DOHH2 (cell line): ENCODE measurements around the gene S100A11.

Experiments
- H3F3A ChIP-seq: fragments of 200-600 bp; sonication (generic), shearing (Covaris generic); 2 replicates; pipeline ENCODE4 v1.6.0; 2016; ENCODE audit warnings: antibody characterized with exemption, mild to moderate bottlenecking; ENCODE audit not compliant: control insufficient read depth, insufficient read depth
- H3K27ac ChIP-seq: fragments of 200-600 bp; sonication (generic); 2 replicates; pipeline ENCODE4 v1.5.1; 2014; ENCODE audit warnings: low read depth, mild to moderate bottlenecking, low read length, moderate library complexity
- H3K27me3 ChIP-seq: fragments of 200-600 bp; sonication (generic); 2 replicates; pipeline ENCODE4 v1.6.1; 2014; ENCODE audit warnings: mild to moderate bottlenecking, low read length, mixed read lengths; ENCODE audit not compliant: control insufficient read depth
- H3K36me3 ChIP-seq: fragments of 200-600 bp; sonication (generic); 2 replicates; pipeline ENCODE4 v1.6.1; 2014; ENCODE audit warnings: mild to moderate bottlenecking, low read length, moderate library complexity, mixed read lengths; ENCODE audit not compliant: control insufficient read depth
- H3K4me1 ChIP-seq: fragments of 200-600 bp; sonication (generic); 2 replicates; pipeline ENCODE4 v1.6.1; 2014; ENCODE audit warnings: mild to moderate bottlenecking, low read length, mixed read lengths; ENCODE audit not compliant: control insufficient read depth
- H3K4me2 ChIP-seq: fragments of 200-600 bp; sonication (generic); 2 replicates; pipeline ENCODE4 v1.6.0; 2014; ENCODE audit warnings: mild to moderate bottlenecking, low read length, moderate library complexity
- H3K4me3 ChIP-seq: fragments of 200-600 bp; sonication (generic); 2 replicates; pipeline ENCODE4 v1.5.1; 2014; ENCODE audit warnings: mild to moderate bottlenecking, low read length, mixed read lengths
- H3K79me2 ChIP-seq: fragments of 200-600 bp; sonication (generic); 2 replicates; pipeline ENCODE4 v1.6.1; 2014; ENCODE audit warnings: mild to moderate bottlenecking, low read length, mixed read lengths; ENCODE audit not compliant: control insufficient read depth
- H3K9me2 ChIP-seq: fragments of 200-600 bp; sonication (generic); replicated peaks from 2 replicates; pipeline ENCODE4 v1.6.1; 2014; ENCODE audit warnings: mild to moderate bottlenecking, low read length, mixed read lengths; ENCODE audit not compliant: control insufficient read depth
- H3K9me3 ChIP-seq: fragments of 200-600 bp; sonication (generic); 2 replicates; pipeline ENCODE4 v1.6.1; 2014; ENCODE audit warnings: antibody characterized with exemption, low read length, mixed read lengths; ENCODE audit not compliant: control insufficient read depth, insufficient read depth
- H4K20me1 ChIP-seq: fragments of 200-600 bp; sonication (generic); 2 replicates; pipeline ENCODE4 v1.6.0; 2014; ENCODE audit warnings: low read depth, mild to moderate bottlenecking, antibody characterized with exemption, low read length, moderate library complexity; ENCODE audit not compliant: control insufficient read depth, insufficient read depth
- EZH2phosphoT487 ChIP-seq: fragments of 200-600 bp; sonication (generic); IDR thresholded peaks from 2 replicates; pipeline ENCODE4 v1.6.1; 2017; ENCODE audit warnings: borderline replicate concordance, mild to moderate bottlenecking, antibody characterized with exemption, low read length, moderate library complexity, mixed read lengths
- TF ChIP-seq, protein P1 (sequence below): fragments of 200-600 bp; sonication (generic); IDR thresholded peaks from one replicate; pipeline ENCODE4 v1.5.1; 2014; ENCODE audit warnings: antibody characterized with exemption, mild to moderate bottlenecking, low read depth, low read length; ENCODE audit not compliant: poor library complexity, severe bottlenecking

The S100A11 gene

DNA sequence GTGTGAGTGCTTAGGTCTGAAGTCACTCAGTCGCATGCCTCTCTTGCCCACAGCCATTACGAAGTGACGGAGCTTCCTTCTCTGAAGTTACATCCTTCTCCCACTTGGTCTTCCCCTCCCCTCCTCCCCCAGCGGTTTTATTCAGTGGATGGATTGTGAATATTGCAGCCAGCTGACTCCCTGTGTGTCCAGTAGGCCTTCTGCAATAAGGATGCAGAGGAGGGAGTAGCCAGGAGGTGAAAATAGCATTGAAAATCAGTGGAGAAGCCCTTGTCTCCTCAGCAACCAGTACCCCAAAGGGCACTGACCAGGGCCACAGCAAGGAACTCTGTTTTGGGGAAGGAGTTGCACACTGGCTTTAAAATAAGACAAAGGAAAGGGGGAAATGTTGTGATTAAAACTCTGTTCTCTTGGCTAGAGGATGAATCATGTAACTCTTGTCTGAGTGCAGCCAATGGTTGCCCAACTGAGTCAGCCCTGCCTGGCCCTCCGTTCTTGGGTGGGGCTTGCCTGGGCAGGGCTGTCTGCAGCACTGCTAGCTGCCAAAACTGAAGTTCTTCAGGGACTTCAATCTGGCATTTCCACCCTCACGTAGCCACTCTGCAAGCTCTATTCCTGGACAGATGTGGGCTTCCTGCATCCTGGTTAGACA lies 47.5 kb downstream of the S100A11 start:
- H3K4me1 ChIP-seq: peaks cover 67% of the 10 kb centered on the region
- 0 out of 2 replicates have a peak, but pooled peaks cover 10% of the 10 kb centered on the region for H4K20me1 ChIP-seq
- H3F3A ChIP-seq: no peaks in the 10 kb centered on the region
- H3K36me3 ChIP-seq: peaks cover 37% of the 10 kb centered on the region
- TF ChIP-seq EZH2phosphoT487: no peak
- TF ChIP-seq, protein P1, sequence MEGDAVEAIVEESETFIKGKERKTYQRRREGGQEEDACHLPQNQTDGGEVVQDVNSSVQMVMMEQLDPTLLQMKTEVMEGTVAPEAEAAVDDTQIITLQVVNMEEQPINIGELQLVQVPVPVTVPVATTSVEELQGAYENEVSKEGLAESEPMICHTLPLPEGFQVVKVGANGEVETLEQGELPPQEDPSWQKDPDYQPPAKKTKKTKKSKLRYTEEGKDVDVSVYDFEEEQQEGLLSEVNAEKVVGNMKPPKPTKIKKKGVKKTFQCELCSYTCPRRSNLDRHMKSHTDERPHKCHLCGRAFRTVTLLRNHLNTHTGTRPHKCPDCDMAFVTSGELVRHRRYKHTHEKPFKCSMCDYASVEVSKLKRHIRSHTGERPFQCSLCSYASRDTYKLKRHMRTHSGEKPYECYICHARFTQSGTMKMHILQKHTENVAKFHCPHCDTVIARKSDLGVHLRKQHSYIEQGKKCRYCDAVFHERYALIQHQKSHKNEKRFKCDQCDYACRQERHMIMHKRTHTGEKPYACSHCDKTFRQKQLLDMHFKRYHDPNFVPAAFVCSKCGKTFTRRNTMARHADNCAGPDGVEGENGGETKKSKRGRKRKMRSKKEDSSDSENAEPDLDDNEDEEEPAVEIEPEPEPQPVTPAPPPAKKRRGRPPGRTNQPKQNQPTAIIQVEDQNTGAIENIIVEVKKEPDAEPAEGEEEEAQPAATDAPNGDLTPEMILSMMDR: no peak
- peaks cover 65% of the 10 kb centered on the region for H3K79me2 ChIP-seq
- no peaks in the 10 kb centered on the region for H3K9me2 ChIP-seq
- no peak overlapping the region for H3K27ac ChIP-seq
- H3K27me3 ChIP-seq: no peaks in the 10 kb centered on the region
- no peaks in the 10 kb centered on the region for H3K9me3 ChIP-seq
- H3K4me3 ChIP-seq: no peak overlapping the region
- no peak overlapping the region for H3K4me2 ChIP-seq

DNA sequence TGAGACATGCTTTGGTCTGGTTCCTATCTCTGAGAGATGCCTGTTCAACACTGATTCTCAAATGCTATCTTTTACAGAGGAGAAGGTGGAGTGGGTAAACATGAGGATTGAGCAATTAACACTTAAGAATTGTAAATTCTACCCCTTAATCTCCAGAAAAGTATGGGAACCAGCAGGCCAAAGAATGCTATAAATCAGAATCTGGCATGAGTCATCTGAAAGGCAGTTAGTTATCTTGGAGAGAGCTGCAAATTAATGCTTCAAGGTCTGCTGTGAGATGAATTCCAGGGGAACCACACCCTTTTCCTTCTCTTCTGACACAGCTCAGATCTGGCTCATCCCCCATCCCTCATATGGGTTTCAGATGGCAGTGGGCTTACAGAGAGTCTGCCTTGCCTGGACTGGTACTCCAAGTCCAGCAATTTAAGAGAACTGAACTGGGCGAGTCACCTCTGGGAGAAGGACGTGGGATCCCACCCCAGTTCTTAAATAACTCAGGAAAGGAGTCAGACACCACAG lies 48.3 kb downstream of the S100A11 start:
- no peaks in the 10 kb centered on the region for H3K9me2 ChIP-seq
- peaks cover 45% of the 10 kb centered on the region for H3K36me3 ChIP-seq
- no peaks in the 10 kb centered on the region for H3K27me3 ChIP-seq
- H4K20me1 ChIP-seq: 0 out of 2 replicates have a peak, but pooled peaks cover 10% of the 10 kb centered on the region
- peaks cover 59% of the 10 kb centered on the region for H3K79me2 ChIP-seq
- TF ChIP-seq, protein P1: no peak
- no peak for TF ChIP-seq EZH2phosphoT487
- no peak overlapping the region for H3K27ac ChIP-seq
- H3K4me2 ChIP-seq: no peak overlapping the region
- H3K4me1 ChIP-seq: peaks cover 65% of the 10 kb centered on the region
- no peaks in the 10 kb centered on the region for H3F3A ChIP-seq
- no peaks in the 10 kb centered on the region for H3K9me3 ChIP-seq
- no peak overlapping the region for H3K4me3 ChIP-seq

DNA sequence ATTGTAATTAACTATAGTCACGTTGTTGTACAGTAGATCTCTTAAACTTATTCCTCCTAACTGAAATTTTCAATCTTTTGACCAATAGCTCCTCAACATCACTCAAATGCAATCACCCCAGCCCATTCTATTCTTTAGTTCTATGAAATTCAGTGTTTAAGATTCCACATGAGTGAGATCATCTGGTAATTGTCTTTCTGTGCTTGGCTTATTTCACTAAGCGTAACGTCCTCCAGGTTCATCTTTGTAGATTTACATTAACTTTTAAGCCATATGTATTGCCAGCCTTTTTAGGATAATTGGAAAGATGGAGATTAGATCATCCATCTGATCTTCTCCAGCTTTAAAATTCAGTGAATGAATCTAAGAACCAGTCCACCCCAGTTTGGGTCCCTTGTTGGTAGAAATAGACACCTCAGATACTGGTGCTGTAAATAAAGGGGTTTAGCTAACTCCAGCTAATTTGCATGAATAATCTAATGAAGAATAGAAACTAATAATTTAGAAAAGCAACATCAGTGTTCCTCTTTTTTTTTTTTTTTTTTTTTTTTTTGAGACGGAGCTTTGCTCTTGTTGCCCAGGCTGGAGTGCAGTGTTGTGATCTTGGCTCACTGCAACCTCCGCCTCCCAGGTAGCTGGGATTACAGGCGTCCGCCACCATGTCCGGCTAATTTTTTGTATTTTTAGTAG lies 50.2 kb downstream of the S100A11 start:
- Histone ChIP-seq H3K9me2 (no peaks in the 10 kb centered on the region), H3K4me3 (no peak overlapping the region), H3K36me3 (peaks cover 45% of the 10 kb centered on the region), H3K4me1 (peaks cover 48% of the 10 kb centered on the region), H3K4me2 (no peak overlapping the region), H3F3A (no peaks in the 10 kb centered on the region), H3K79me2 (peaks cover 41% of the 10 kb centered on the region), H3K27ac (no peak overlapping the region), H3K9me3 (no peaks in the 10 kb centered on the region), H3K27me3 (no peaks in the 10 kb centered on the region), H4K20me1 (0 out of 2 replicates have a peak, but pooled peaks cover 3% of the 10 kb centered on the region)
- TF ChIP-seq EZH2phosphoT487: no peak
- TF ChIP-seq, protein P1: no peak
